OCI-LY7 (cell line): ENCODE data around the gene NRXN2.

Experiments used
- EZH2phosphoT487 ChIP-seq: fragments of 200-600 bp; sonication (generic); IDR thresholded peaks from 2 replicates; pipeline ENCODE4 v1.6.1; 2018; ENCODE audit warnings: low read depth, borderline replicate concordance, mild to moderate bottlenecking, mixed run types, antibody characterized with exemption, low read length, moderate library complexity, mixed read lengths
- TF ChIP-seq, protein P1 (sequence below): fragments of 200-600 bp; sonication (generic); conservative IDR thresholded peaks from 2 replicates; pipeline ENCODE4 v1.5.1; 2014; ENCODE audit warnings: mild to moderate bottlenecking, antibody characterized with exemption, low read length, moderate library complexity, mixed read lengths

DNA sequence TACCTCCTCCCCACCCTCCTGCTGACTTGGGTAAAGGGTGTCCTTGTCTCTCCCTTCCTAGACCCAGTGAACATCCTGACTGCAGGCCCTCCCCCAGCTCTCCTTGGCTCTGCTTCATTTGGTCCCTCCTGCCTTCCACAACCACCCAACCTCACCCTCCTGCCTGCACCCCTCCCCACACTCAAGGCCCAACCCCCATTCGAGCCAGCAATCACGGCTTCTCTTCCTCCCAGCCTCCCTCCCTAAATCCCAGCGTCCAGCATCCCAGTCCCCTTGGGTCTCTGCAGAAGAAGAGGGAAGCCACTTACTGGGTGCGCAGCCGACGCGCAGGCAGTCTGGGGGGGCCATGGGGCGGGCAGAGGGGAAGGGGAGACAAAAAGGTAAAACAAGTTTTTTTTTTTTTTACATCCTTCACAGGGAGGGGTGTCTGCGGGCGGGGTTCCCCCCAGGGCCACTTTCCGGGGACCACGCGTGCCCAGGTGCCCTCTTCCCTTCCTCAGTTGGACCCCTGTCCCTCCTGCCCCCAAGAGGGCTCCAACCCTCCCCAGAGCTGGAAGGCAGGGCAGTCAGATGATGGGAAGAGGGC lies 69.5 kb downstream of the NRXN2 start:
- TF ChIP-seq, protein P1, sequence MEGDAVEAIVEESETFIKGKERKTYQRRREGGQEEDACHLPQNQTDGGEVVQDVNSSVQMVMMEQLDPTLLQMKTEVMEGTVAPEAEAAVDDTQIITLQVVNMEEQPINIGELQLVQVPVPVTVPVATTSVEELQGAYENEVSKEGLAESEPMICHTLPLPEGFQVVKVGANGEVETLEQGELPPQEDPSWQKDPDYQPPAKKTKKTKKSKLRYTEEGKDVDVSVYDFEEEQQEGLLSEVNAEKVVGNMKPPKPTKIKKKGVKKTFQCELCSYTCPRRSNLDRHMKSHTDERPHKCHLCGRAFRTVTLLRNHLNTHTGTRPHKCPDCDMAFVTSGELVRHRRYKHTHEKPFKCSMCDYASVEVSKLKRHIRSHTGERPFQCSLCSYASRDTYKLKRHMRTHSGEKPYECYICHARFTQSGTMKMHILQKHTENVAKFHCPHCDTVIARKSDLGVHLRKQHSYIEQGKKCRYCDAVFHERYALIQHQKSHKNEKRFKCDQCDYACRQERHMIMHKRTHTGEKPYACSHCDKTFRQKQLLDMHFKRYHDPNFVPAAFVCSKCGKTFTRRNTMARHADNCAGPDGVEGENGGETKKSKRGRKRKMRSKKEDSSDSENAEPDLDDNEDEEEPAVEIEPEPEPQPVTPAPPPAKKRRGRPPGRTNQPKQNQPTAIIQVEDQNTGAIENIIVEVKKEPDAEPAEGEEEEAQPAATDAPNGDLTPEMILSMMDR = 0 out of 2 replicates have a peak, but pooled peaks have one; percentile 23
- no peak for TF ChIP-seq EZH2phosphoT487
